GM20000 (cell line): ENCODE results near the gene LGALS3BP.

Experiments used
- DNase-seq: peaks from one replicate; pipeline ENCODE4 v3.0.0; 2012; ENCODE audit warnings: low spot score
- TF ChIP-seq, protein P1 (sequence below): IDR thresholded peaks from 2 replicates; pipeline ENCODE4 v1.5.1; 2012; ENCODE audit warnings: mild to moderate bottlenecking, control low read depth; ENCODE audit errors: extremely low read depth, missing control alignments

The LGALS3BP gene

DNA sequence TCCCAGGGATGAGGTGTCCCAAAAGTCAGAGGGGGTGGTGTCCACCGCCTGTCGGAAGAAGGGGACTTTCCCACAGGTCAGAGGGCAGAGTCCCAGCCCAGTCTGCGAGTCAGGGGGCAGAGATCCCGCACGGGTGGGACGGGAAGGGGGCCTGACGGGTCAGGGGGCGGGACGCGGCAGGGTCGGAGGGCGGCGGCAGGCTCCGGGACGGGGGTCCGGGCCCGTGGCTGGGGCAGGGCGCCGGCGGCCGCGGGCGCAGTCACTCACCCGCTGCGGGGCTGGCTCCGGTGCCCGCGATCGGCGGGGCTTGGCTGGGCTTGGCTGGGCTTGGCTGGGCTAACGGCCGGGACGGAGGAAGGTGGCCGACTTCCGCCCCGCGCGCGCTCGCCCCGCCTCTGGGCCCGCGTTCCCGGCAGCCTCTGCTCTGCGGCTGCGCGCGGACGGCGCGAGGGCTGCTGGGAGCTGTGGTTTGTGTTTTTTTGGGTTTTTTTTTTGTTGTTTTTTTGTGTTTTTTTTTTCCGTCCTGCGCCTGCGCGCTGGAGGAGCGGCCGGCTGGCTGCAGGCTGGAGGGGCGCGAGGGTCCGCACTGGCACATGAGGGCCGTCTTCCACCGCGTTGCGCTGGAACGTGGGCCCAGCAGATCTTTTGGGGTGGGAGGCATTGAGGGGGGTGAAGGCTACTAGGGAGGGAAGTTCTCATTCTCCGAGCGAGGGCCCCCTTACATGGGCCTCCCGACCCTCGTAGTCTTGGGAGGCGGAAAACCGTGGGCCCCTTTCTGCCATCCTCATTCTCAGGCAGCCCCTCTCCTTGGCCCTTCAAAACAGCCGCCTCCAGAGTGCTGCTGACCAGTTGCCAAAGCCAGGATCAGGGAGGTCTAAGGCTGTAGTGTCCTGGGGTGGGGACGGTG lies 29.9 kb upstream of the LGALS3BP start, which contains the start of gene CANT1:
CANT1 (minus strand) TSS at position 368 of the 907 bp plus-strand sequence. CDS start 12,142 bp downstream, outside the sequence.
- TF ChIP-seq, protein P1, sequence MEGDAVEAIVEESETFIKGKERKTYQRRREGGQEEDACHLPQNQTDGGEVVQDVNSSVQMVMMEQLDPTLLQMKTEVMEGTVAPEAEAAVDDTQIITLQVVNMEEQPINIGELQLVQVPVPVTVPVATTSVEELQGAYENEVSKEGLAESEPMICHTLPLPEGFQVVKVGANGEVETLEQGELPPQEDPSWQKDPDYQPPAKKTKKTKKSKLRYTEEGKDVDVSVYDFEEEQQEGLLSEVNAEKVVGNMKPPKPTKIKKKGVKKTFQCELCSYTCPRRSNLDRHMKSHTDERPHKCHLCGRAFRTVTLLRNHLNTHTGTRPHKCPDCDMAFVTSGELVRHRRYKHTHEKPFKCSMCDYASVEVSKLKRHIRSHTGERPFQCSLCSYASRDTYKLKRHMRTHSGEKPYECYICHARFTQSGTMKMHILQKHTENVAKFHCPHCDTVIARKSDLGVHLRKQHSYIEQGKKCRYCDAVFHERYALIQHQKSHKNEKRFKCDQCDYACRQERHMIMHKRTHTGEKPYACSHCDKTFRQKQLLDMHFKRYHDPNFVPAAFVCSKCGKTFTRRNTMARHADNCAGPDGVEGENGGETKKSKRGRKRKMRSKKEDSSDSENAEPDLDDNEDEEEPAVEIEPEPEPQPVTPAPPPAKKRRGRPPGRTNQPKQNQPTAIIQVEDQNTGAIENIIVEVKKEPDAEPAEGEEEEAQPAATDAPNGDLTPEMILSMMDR: no peak
- peak; percentile 100 for DNase-seq

DNA sequence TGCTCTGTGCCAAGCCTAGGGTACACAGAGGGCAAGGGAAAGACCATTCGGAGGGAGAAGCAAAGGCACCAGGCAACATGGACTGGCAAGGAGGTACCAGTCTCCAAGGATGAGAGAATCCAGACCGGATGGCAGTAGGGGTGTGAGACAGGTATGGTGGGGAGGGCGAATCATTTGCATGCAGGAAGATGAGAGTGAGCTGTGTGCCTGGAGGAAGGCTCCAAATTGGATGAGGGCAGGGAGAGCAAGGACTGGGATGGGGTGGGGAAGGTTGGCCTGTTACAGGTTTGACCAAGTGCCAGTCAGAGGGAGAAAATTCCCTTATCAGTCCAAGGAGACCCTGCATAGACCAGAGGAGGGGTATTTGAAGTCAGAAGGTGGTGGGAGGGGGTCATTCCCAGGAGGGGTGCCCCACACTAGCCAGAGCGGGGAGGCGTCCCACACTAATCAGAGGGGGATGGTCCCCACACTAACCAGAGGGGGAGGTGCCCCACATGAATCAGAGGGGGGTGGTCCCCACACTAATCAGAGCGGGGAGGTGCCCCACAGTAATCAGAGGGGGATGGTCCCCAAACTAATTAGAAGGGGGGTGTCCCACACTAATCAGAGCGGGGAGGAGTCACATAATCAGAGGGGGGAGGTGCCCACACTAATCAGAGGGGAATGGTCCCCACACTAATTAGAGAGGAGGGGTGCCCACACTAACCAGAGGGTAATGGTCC lies 29.1 kb upstream of the LGALS3BP start:
- DNase-seq: no peak
- TF ChIP-seq, protein P1: no peak

DNA sequence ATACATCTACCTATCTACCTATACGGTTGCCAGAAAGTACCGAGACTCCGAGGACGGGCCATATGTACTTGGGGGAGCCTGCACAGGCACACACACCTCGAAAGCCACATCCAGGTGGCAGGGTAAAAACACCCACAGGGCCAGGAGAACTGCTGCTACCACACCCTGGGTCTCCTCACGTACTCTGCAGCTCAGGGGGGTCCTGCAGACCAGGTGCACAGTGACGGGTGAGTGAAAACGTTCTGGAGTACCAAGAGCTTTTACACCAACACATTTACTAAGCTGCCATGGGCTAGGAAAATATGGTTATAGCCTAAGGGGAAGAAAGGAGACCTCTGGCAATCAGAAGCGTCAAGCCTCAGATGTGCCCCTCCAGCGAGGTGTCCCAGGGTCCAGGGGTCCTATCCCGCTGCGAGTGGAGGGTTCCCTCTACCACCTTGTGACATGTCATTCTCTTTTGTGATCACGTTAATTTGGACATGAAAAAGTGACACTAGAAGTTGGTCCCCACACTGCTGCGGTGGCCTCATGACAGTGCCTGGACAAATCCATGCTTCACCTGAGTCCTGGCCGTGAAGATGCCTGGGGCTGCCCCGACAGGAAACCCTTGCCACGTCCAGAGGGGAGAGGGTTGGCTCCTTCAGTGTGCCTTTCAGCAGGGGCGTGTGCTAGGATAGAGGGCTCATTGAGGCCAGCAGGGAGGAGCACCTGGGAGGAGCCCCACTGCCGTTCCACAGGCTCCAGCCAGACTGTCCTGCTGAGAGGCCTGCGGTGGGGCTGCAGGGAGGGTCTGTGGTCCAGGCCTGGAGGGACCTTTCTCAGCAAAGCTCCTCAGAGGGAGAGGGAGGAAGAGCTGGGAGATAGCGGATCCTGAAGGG lies 28.0 kb upstream of the LGALS3BP start:
- TF ChIP-seq, protein P1: no peak
- no peak for DNase-seq

DNA sequence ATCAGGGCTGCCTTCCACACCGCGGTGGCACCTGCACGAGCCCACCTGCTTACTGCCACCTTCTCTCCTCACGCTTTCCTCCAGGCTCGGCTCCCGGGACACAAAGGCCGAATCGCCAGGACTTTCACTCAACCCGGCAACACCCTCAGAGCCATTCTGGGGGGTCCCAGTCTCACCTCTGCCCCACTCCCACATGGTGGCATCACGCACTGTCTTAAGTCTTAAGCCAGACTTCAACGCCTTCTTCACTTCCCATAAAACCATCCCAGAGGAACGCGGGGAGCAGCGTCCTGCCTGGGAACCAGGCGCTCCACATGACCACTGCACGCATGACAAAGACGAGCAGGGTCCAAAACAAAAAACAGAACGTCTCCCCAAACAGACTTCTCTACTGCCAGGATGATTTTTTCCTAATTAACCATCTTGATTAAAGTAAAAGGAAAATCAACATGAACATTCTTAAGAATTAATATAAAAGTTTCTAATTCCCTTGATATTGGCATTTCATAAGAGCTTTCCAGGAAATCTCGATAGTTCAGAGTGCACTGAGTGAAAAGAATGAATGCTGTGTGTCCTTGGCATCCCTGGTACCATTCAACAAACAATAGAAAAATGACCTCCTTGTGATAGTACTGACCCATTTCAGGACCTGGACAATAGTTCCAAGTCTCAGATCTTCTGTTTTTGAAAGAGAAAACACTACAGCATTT lies 27.2 kb upstream of the LGALS3BP start:
- no peak for DNase-seq
- TF ChIP-seq, protein P1: no peak

DNA sequence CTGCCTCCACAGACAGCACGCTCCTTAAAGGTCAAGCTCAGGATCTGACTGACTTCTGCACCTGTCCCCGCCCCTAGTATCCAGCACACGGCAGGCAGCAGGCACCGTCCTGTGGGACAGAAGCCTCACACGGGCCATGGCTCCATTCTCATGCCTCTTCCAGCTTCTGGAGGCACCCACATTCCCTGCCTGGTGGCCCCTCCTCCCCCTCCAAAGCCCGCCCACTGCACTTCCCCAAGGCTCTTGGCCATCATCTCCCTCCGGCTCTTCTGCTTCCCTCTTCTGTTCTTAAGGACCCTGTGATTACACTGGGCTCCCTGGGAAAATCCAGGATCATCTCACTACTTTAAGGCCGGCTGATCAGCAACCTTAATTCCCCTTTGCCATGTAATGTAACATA lies 26.3 kb upstream of the LGALS3BP start:
- TF ChIP-seq, protein P1: no peak
- no peak for DNase-seq

DNA sequence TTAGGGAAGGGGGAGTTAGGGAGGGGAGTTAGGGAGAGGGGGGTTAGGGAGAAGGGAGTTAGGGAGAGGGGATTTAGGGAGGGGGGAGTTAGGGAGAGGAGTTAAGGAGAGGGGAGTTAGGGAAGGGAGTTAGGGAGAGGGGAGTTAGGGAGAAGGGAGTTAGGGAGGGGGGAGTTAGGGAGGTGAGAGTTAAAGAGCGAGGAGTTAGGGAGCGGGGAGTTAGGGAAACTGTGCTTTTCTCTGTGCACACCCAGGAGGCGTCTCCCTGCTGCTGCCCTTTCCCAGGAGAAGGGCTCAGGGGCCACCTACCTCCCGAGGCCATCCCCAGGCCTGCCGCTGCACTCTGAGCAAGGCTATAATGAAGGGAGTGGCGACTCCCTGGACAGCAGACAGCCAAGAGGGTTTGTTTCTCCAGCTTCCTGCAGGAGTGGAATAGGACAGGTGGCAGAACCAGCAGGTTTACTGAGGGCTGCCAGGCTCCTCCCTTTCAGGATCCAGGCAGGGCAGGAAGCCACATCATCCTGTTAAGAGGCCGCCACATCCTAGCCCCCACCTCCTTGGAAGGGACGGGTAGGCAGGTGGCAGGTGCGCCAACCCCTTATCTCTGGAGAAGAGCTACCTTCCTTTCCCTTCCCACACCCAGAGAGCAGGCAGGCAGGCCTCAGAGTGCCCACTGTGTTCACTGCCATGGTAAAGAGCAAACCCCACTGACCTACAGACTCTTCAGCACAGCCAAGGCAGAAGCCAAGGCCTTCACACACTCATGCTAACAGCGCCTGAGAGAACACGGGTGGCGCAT lies 25.5 kb upstream of the LGALS3BP start:
- TF ChIP-seq, protein P1: no peak
- DNase-seq: no peak
